Psoas muscle (tissue), 8 donors: ENCODE results near the gene LNPK. TPM values are rescaled to one million over a fixed set of nuclear protein-coding genes. Genes with fewer than 3 reads are reported as not detected.

Experiments
- ATAC-seq, 4 donors: fragments of 200-7000 bp; cut with Tn5 transposase; one replicate each; pipeline ENCODE4 v1.9.1; 2020; ENCODE audit warnings: moderate library complexity in 3 of 4, mild to moderate bottlenecking in 2 of 4
- DNase-seq, 2 donors: peaks; one replicate each; pipeline ENCODE4 v3.0.0-alpha.2; 2020
- H3K27ac ChIP-seq: fragments of 200-600 bp; one replicate; pipeline ENCODE4 v1.8.0; 2022
- H3K27me3 ChIP-seq, 3 donors: fragments of 200-600 bp in 1 of 3; one replicate each; pipeline versions ENCODE4 v1.6.1 to v1.8.0; 2013 to 2022; ENCODE audit warnings: low read length in 2 of 3, mild to moderate bottlenecking in 2 of 3, moderate library complexity in 1 of 3; ENCODE audit not compliant: insufficient read depth in 3 of 3
- H3K36me3 ChIP-seq, 2 donors: fragments of 200-600 bp in 1 of 2; one replicate each; pipeline versions ENCODE4 v1.6.1 to v1.8.0; 2013 to 2022; ENCODE audit warnings: low read depth in 1 of 2, mild to moderate bottlenecking in 1 of 2, moderate library complexity in 1 of 2; ENCODE audit not compliant: insufficient read depth in 1 of 2
- H3K4me1 ChIP-seq: fragments of 200-600 bp; one replicate; pipeline ENCODE4 v1.8.0; 2022
- H3K4me3 ChIP-seq: fragments of 200-600 bp; one replicate; pipeline ENCODE4 v1.8.0; 2022; ENCODE audit warnings: mild to moderate bottlenecking
- H3K9me3 ChIP-seq: fragments of 200-600 bp; one replicate; pipeline ENCODE4 v1.8.0; 2022
- WGBS, 3 donors: extraction: QIAGEN DNeasy Blood & Tissue Kit; methylation state at CpG; one replicate each; pipeline versions ENCODE4 v1.1.6 to v1.1.7; 2013; 5-methylcytosine and 5-hydroxymethylcytosine counted together
- intact Hi-C, 2 donors: fragments of 100-400 bp; cut with DNase I; formaldehyde crosslinking; loops; one replicate each; pipeline versions ENCODE4 v1.11.0 to v1.14.2; 2022
- polyA plus RNA-seq, 3 donors: library from polyadenylated mRNA; stranded (reverse); fragments of 200-250 nt; gene quantifications; one replicate each; pipeline ENCODE4 v1.2.3, GENCODE V29; 2013
- total RNA-seq, 4 donors: library from RNA; stranded (reverse); fragmentation: NEBNext Ultra II Directional in 2 of 4; extraction: Animal tissue kit (Norgen Biotek cat#: 25700) in 2 of 4; gene quantifications; one replicate each; pipeline versions ENCODE4 v1.2.1 to v1.2.4, GENCODE V29; 2021 to 2023
- TF ChIP-seq, protein P1 (sequence below): fragments of 200-600 bp; IDR thresholded peaks from one replicate; pipeline ENCODE4 v1.8.0; 2022; ENCODE audit warnings: antibody characterized with exemption
- donor health status: healthy with polysubstance abuse.
- donor health status: DM: no; HTN: no; CAD: no; lungs with moderate emphysema.
- donor health status: Bipolar disorder and iron deficiency.
- donor health status: healthy.
- donor health status: DM: yes; HTN: yes; CAD: no.
- donor health status: DM: no; HTN: no; CAD: no.
- donor health status: DM: no; HTN: no; CAD: no.
- donor health status: DM: yes; HTN: yes; CAD: no.

The LNPK gene
- total and polyA plus RNA-seq, 7 donors: 8.8 to 65.6 (median 47.6) TPM

DNA sequence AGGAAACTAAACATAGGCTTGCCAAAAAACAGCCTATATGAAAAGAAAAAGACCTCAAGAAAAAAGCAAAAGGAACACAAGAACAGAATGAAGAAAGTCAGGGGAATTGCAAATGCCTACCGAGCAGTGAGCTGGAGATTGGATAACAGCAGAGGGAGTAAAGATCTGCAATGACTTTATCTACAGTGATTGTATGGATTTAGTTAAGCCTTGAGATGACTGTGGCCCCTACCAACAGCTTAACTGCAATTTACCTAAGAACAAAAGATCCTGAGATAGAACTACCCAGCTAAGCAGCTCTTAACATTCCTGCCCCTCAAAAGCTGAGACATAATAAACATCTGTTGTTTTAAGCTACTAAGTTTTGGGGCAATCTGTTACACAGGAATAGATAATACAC, 20.5 kb downstream of the LNPK start:
- Histone ChIP-seq H3K36me3 (peaks cover 0 to 67% of the 10 kb centered on the region in 2 donors), H3K4me3 (no peak overlapping the region), H3K9me3 (no peaks in the 10 kb centered on the region), H3K4me1 (no peaks in the 10 kb centered on the region), H3K27ac (no peak overlapping the region), H3K27me3 (no peaks in the 10 kb centered on the region)
- no peak for ATAC-seq
- WGBS, 3 donors: 93 to 100% (median 94%) methylated on average over 1 of the region's 1 CpG
- DNase-seq: no peak
- TF ChIP-seq, protein P1, sequence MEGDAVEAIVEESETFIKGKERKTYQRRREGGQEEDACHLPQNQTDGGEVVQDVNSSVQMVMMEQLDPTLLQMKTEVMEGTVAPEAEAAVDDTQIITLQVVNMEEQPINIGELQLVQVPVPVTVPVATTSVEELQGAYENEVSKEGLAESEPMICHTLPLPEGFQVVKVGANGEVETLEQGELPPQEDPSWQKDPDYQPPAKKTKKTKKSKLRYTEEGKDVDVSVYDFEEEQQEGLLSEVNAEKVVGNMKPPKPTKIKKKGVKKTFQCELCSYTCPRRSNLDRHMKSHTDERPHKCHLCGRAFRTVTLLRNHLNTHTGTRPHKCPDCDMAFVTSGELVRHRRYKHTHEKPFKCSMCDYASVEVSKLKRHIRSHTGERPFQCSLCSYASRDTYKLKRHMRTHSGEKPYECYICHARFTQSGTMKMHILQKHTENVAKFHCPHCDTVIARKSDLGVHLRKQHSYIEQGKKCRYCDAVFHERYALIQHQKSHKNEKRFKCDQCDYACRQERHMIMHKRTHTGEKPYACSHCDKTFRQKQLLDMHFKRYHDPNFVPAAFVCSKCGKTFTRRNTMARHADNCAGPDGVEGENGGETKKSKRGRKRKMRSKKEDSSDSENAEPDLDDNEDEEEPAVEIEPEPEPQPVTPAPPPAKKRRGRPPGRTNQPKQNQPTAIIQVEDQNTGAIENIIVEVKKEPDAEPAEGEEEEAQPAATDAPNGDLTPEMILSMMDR: no peak
- intact Hi-C loops: no loop called here

DNA sequence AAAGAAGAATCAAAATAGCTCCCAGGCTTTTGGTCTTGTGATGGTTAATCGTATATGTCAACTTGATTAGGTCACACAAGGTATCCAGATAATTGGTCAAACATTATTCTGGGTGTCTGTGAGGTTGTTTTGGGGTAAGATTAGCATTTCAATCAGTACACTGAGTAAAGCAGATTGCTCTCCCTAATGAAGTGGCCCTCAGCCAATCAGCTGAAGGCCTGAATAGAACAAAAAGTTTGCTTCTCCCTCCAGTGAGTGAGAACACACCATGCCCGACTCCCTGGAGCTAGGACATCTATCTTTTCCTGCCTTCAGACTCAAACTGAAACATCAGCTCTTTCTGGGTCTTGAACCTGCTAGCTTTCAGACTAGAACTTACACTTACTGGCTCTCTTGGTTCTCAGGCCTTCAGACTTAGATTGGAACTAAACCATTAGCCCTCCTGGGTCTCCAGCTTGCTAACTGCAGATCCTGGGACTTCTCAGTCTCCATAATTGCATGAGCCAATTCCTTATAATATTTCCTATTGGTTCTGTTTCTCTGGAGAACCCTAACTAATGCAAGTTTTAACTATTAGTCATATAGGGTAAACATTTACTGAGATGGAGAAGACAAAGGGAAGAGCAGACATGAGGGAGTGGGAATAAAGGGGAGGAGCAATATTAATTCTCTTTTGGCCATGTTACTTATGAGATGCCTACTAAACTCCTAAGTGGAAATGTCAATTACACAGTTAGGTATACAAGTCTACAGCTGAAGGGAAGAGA, 25.5 kb downstream of the LNPK start:
- H3K27ac ChIP-seq: no peak overlapping the region
- TF ChIP-seq, protein P1: no peak
- no peaks in the 10 kb centered on the region for H3K27me3 ChIP-seq
- 85 to 100% (median 94%) methylated on average over 2 of the region's 2 CpGs for WGBS, 3 donors
- no peak for ATAC-seq
- no peaks in the 10 kb centered on the region for H3K4me1 ChIP-seq
- intact Hi-C loops: no loop called here
- no peak overlapping the region for H3K4me3 ChIP-seq
- H3K9me3 ChIP-seq: no peaks in the 10 kb centered on the region
- peaks cover 0 to 67% of the 10 kb centered on the region in 2 donors for H3K36me3 ChIP-seq
- DNase-seq: no peak

DNA sequence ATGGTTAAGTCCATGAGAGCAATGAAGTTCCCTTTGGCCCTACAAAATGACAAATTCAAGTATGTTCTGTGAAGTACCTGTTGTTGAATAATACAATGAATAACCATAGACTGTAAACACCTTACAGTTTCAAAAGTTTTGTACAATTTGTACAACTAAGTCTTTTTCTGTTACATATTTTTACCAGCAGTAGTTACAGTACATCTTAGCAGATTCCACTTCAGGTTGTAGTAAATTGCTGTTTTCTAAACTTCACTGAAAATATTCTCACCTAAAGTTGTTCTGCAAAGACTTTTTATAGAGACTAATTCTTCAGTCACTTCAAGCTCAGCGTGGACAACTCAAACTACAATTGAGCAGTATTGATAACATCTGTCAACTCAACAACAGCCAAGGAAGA, 28.7 kb downstream of the LNPK start:
- Histone ChIP-seq H3K4me1 (no peaks in the 10 kb centered on the region), H3K27me3 (no peaks in the 10 kb centered on the region), H3K27ac (no peak overlapping the region), H3K36me3 (peaks cover 0 to 47% of the 10 kb centered on the region in 2 donors), H3K4me3 (no peak overlapping the region), H3K9me3 (no peaks in the 10 kb centered on the region)
- ATAC-seq: no peak
- TF ChIP-seq, protein P1: no peak
- no peak for DNase-seq
- intact Hi-C loops: no loop called here
- WGBS, 3 donors: 95 to 100% (median 96%) methylated on average over 1 of the region's 1 CpG

DNA sequence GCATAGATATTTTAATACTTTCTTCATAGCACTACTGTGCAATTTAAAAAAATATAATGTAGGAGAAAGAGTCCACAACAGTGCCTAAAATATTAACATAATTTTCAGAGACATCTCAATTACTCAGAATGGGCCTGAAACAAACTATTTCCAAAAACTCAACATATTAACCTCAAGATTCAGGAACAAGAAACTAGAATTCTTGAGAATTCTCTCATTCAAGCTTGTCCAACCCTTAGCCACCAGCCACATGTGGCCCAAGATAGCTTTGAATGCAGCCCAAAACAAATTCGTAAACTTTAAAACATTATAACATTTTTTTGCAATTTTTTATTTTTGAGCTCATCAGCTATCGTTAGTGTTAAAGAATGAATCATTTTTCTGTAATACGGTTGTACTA, 35.2 kb downstream of the LNPK start:
- peaks cover 4% of the 10 kb centered on the region for H3K9me3 ChIP-seq
- TF ChIP-seq, protein P1: no peak
- H3K27me3 ChIP-seq: no peaks in the 10 kb centered on the region
- H3K36me3 ChIP-seq: peaks cover 3 to 18% of the 10 kb centered on the region in 2 donors
- DNase-seq (no peak), ATAC-seq (no peak)
- no peak overlapping the region for H3K27ac ChIP-seq
- intact Hi-C loops: no loop called here
- H3K4me1 ChIP-seq: no peaks in the 10 kb centered on the region
- 96 to 99% (median 97%) methylated on average over 3 of the region's 3 CpGs for WGBS, 3 donors
- H3K4me3 ChIP-seq: no peak overlapping the region

DNA sequence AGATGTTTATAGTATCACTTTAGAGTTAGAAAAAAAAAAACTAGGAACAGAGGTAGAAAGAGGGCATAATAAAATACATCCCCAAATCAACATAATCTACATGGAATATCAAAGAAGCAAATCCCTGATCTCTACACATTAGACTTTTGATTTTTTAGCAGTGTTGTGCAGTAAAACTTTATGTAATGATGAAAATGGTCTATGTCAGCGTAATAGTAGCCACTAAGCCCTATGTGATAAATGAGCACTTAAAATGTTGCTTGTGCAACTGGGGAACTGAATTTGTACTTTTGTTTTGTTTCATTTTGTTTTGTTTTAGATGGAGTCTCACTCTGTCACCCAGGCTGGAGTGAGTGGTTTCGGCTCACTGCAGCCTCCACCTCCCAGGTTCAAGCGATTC, 36.3 kb downstream of the LNPK start:
- Histone ChIP-seq H3K4me3 (no peak overlapping the region), H3K36me3 (peaks cover 3 to 18% of the 10 kb centered on the region in 2 donors), H3K4me1 (no peaks in the 10 kb centered on the region), H3K27me3 (no peaks in the 10 kb centered on the region), H3K9me3 (peaks cover 4% of the 10 kb centered on the region), H3K27ac (no peak overlapping the region)
- TF ChIP-seq, protein P1: no peak
- ATAC-seq (no peak), DNase-seq (no peak)
- WGBS, 3 donors: 97 to 100% (median 98%) methylated on average over 3 of the region's 3 CpGs
- intact Hi-C loops: no loop called here
